Activated CD4-positive, alpha-beta T cell treated with anti-CD3 and anti-CD28 coated beads for 36 hours (primary cell): ENCODE measurements around the gene ALCAM. TPM values are rescaled to one million over a fixed set of nuclear protein-coding genes. Genes with fewer than 3 reads are reported as not detected.
"Not testable (repeated sequence)": the region's sequence is repeated elsewhere in the genome, so short reads cannot be mapped to it uniquely, and the experiment has no call there.

Experiments
- ATAC-seq: fragments of 200-7000 bp; cut with Tn5 transposase; one replicate; pipeline ENCODE4 v1.10.0; 2021; ENCODE audit warnings: mild to moderate bottlenecking, moderate library complexity
- CTCF ChIA-PET: fragments of 350-600 bp; sonication (Branson Sonifier 250); formaldehyde crosslinking; loops from one replicate; lab custom pipeline; 2021; ENCODE audit warnings: antibody characterized with exemption; lab: Charles Lee
- POLR2A ChIA-PET: fragments of 350-600 bp; sonication (Branson Sonifier 250); formaldehyde crosslinking; loops from one replicate; lab custom pipeline; 2021; ENCODE audit warnings: antibody characterized with exemption, inconsistent platforms; lab: Charles Lee
- DNase-seq: peaks from one replicate; pipeline ENCODE4 v3.0.0-alpha.2; 2020
- H3K27ac Mint-ChIP-seq: one replicate; pipeline ENCODE4 v1.8.0; 2021; ENCODE audit warnings: mixed read lengths
- H3K27me3 Mint-ChIP-seq: one replicate; pipeline ENCODE4 v1.8.0; 2021; ENCODE audit warnings: mixed read lengths
- H3K36me3 Mint-ChIP-seq: one replicate; pipeline ENCODE4 v1.8.0; 2021; ENCODE audit warnings: low read depth, mixed read lengths
- H3K4me1 Mint-ChIP-seq: one replicate; pipeline ENCODE4 v1.8.0; 2021; ENCODE audit warnings: mixed read lengths
- H3K4me3 Mint-ChIP-seq: one replicate; pipeline ENCODE4 v1.8.0; 2021; ENCODE audit warnings: mild to moderate bottlenecking, moderate library complexity, mixed read lengths
- H3K9me3 Mint-ChIP-seq: one replicate; pipeline ENCODE4 v1.8.0; 2021; ENCODE audit warnings: low read depth, mixed read lengths
- intact Hi-C, 2 experiments: fragments of 100-400 bp; cut with DNase I in 1 of 2; cut with micrococcal nuclease in 1 of 2; formaldehyde crosslinking; loops; one replicate each; pipeline versions ENCODE4 v1.14.2 to v1.15.1; 2022 to 2024; cut with DNase I, micrococcal nuclease
- total RNA-seq, 2 experiments: library from RNA; stranded (reverse); gene quantifications; one replicate each; pipeline ENCODE4 v1.2.3, GENCODE V29; 2021

The ALCAM gene
- total RNA-seq, 2 experiments from 2014 or later = 22.0 TPM

DNA sequence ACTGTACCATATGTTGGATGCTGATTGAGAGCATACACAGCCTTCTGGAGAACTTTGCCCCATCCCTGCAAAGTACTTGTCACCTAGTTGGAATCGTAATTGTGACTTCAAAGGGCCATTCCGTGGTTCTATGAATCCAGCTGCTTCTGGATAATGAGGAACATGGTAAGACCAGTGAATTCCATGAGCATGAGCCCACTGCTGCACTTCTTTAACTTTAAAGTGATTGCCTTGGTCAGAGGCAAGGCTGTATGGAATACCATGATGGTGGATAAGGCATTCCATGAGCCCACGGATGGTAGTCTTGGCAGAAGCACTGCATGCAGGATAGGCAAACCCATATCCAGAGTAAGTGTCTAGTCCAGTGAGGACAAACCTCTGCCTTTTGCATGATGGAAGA, 235.6 kb downstream of the ALCAM start:
- POLR2A ChIA-PET, H3K4me1 Mint-ChIP-seq, H3K36me3 Mint-ChIP-seq, H3K9me3 Mint-ChIP-seq, CTCF ChIA-PET, H3K27ac Mint-ChIP-seq, intact Hi-C loops, H3K27me3 Mint-ChIP-seq, ATAC-seq, H3K4me3 Mint-ChIP-seq, DNase-seq: not testable (repeated sequence)

- H3K27ac Mint-ChIP-seq, CTCF ChIA-PET, H3K4me3 Mint-ChIP-seq, H3K9me3 Mint-ChIP-seq, H3K36me3 Mint-ChIP-seq, intact Hi-C loops, ATAC-seq, H3K27me3 Mint-ChIP-seq, H3K4me1 Mint-ChIP-seq, POLR2A ChIA-PET, DNase-seq: not testable (repeated sequence)
Measured at GRCh38 chr3:105603516-105603915, 236.8 kb downstream of the ALCAM start.

DNA sequence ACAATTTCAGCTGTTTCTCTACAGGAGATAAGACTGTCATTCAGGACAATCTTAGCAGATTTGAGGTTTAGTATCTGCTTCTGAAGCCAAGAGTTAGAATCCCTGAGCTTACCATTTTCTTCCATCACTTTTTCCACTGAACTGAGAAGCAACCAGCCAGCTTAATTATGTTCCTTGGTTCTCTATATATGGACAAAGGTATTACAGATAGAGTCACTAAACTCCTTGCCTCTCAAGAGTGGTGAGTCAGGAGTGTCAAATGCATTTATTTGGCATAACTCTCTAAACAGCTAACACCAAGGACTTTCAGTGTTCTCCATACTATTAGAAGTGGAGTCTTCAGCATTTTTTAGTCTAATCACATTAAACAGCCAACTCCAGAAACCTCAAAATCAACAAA, 239.3 kb downstream of the ALCAM start:
- H3K4me3 Mint-ChIP-seq = no peak overlapping the region
- intact Hi-C loops = no loop called here
- ChIA-PET CTCF (no interaction called here), POLR2A (no interaction called here)
- DNase-seq = no peak
- H3K27ac Mint-ChIP-seq = no peak overlapping the region
- H3K9me3 Mint-ChIP-seq = no peaks in the 10 kb centered on the region
- ATAC-seq = no peak
- H3K36me3 Mint-ChIP-seq = no peaks in the 10 kb centered on the region
- no peaks in the 10 kb centered on the region for H3K4me1 Mint-ChIP-seq
- H3K27me3 Mint-ChIP-seq = peaks cover 3% of the 10 kb centered on the region

- POLR2A ChIA-PET = no interaction called here
- CTCF ChIA-PET = no interaction called here
Measured at GRCh38 chr3:105608623-105609022, 241.9 kb downstream of the ALCAM start.

DNA sequence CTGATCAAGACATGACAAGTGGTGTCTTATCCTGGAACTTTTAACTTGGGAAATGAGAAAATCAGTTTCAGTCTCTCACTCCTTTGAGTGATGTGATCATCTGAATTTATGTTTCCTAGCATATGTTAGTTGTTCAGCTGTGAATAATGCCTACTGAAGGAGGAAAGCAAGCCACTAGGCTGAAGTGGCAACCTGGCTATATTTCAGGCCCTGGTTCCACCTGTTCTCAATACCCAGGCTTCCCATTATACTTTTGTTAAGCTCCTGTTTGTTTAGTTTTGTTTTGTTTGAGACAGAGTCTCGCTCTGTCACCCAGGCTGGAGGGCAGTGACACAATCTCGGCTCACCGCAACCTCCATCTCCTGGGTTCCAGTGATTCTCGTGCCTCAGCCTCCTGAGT, 243.8 kb downstream of the ALCAM start:
- ATAC-seq (no peak), DNase-seq (no peak)
- H3K27ac Mint-ChIP-seq = no peak overlapping the region
- CTCF ChIA-PET = no interaction called here
- no peak overlapping the region for H3K4me3 Mint-ChIP-seq
- intact Hi-C loops = no loop called here
- no peaks in the 10 kb centered on the region for H3K36me3 Mint-ChIP-seq
- POLR2A ChIA-PET = no interaction called here
- H3K9me3 Mint-ChIP-seq = no peaks in the 10 kb centered on the region
- no peaks in the 10 kb centered on the region for H3K4me1 Mint-ChIP-seq
- peaks cover 7% of the 10 kb centered on the region for H3K27me3 Mint-ChIP-seq

More at GRCh38 chr3:105608623-105609022, 241.9 kb downstream of the ALCAM start:
- no peak for DNase-seq
- Mint-ChIP-seq H3K9me3 (no peaks in the 10 kb centered on the region), H3K27ac (no peak overlapping the region), H3K4me1 (no peaks in the 10 kb centered on the region), H3K4me3 (no peak overlapping the region), H3K36me3 (no peaks in the 10 kb centered on the region), H3K27me3 (peaks cover 3% of the 10 kb centered on the region)
- ATAC-seq = no peak
- intact Hi-C loops = no loop called here

GRCh38 chr3:105611304-105612192, 244.8 kb downstream of the ALCAM start:
- Mint-ChIP-seq H3K27ac (no peak overlapping the region), H3K4me1 (no peaks in the 10 kb centered on the region), H3K9me3 (no peaks in the 10 kb centered on the region), H3K4me3 (no peak overlapping the region), H3K27me3 (peaks cover 7% of the 10 kb centered on the region), H3K36me3 (no peaks in the 10 kb centered on the region)
- DNase-seq = no peak
- no peak for ATAC-seq
- ChIA-PET POLR2A (no interaction called here), CTCF (no interaction called here)
- intact Hi-C loops = no loop called here

- no peak overlapping the region for H3K4me3 Mint-ChIP-seq
- DNase-seq (no peak), ATAC-seq (no peak)
- H3K9me3 Mint-ChIP-seq = no peaks in the 10 kb centered on the region
- H3K27me3 Mint-ChIP-seq = peaks cover 7% of the 10 kb centered on the region
- H3K4me1 Mint-ChIP-seq = no peaks in the 10 kb centered on the region
- POLR2A ChIA-PET = no interaction called here
- no peaks in the 10 kb centered on the region for H3K36me3 Mint-ChIP-seq
- CTCF ChIA-PET = interaction anchor here (1.0 kb wide), 1 partner anchor 26 kb away, joined by 3 read pairs; no protein-coding TSS in a partner anchor
- no peak overlapping the region for H3K27ac Mint-ChIP-seq
- intact Hi-C loops = no loop called here
Measured at GRCh38 chr3:105613120-105613519, 246.4 kb downstream of the ALCAM start.

DNA sequence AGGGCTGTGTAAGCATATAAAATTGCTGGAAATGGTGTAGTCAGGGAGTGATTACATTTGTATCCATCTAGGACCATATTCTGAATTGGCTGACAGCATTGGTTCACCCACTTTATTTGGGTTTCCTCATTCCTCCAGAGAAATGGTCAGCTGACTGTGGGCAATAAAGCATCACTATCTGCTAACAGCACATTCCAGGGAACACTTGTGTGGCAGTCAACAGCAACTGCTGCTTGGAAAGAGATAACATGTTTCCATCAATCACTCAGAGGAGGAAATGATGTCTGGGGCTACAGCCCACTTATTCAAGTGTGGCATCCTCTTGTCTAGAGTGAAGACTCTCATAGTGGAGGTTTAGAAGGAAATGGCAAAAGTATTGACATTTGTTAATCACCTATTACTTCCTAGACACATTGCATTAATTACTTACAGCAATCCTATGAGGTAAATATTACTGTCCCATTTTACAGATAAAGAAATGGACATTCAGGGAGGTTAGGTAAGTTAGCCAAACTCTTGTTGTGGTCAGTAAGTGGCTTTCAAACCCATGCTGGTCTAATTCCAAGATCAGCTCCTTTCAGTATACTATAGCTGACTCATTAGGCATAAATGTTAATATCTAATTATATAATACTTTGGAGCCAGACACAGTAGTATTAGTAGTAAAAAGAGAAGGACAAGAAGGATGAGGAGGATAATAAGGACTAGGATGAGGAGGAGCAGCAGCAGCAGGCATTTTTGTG, 247.8 kb downstream of the ALCAM start:
- H3K27me3 Mint-ChIP-seq = peaks cover 4% of the 10 kb centered on the region
- H3K27ac Mint-ChIP-seq = no peak overlapping the region
- H3K36me3 Mint-ChIP-seq = no peaks in the 10 kb centered on the region
- H3K4me3 Mint-ChIP-seq = no peak overlapping the region
- POLR2A ChIA-PET = no interaction called here
- intact Hi-C loops = no loop called here
- DNase-seq = no peak
- H3K4me1 Mint-ChIP-seq = no peaks in the 10 kb centered on the region
- no peaks in the 10 kb centered on the region for H3K9me3 Mint-ChIP-seq
- CTCF ChIA-PET = interaction anchor here (1.3 kb wide), 1 partner anchor 98 kb away, joined by 3 read pairs; no protein-coding TSS in a partner anchor
- no peak for ATAC-seq

DNA sequence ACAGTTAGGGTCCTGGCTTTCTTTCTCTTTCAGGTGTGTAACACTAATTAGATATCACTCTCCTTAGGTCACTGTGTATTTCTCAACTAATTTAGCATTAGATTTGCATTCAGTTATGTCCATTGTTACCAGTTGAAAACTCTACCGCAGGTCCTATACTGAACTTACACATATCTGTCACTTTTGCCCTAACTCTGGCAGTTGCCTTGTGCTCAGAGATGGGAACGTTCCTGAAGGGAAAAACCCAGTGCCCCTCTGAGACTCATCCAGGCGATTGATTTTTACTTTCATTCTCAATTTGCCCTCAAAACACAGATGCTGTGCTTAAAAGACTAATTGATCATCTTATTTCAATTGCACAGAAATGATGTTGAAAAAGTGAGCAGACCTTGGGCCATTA, 249.1 kb downstream of the ALCAM start:
- no peaks in the 10 kb centered on the region for H3K9me3 Mint-ChIP-seq
- POLR2A ChIA-PET = no interaction called here
- H3K36me3 Mint-ChIP-seq = no peaks in the 10 kb centered on the region
- H3K27me3 Mint-ChIP-seq = peaks cover 4% of the 10 kb centered on the region
- H3K4me1 Mint-ChIP-seq = no peaks in the 10 kb centered on the region
- DNase-seq (no peak), ATAC-seq (no peak)
- no peak overlapping the region for H3K4me3 Mint-ChIP-seq
- intact Hi-C loops = no loop called here
- CTCF ChIA-PET = interaction anchor here (1.3 kb wide), 1 partner anchor 99 kb away, joined by 3 read pairs; no protein-coding TSS in a partner anchor
- no peak overlapping the region for H3K27ac Mint-ChIP-seq

GRCh38 chr3:105616374-105617121, 249.8 kb downstream of the ALCAM start:
- H3K4me1 Mint-ChIP-seq = no peaks in the 10 kb centered on the region
- no peak for DNase-seq
- H3K27ac Mint-ChIP-seq = no peak overlapping the region
- H3K36me3 Mint-ChIP-seq = no peaks in the 10 kb centered on the region
- H3K4me3 Mint-ChIP-seq = no peak overlapping the region
- ATAC-seq = no peak
- CTCF ChIA-PET = no interaction called here
- no peaks in the 10 kb centered on the region for H3K9me3 Mint-ChIP-seq
- peaks cover 4% of the 10 kb centered on the region for H3K27me3 Mint-ChIP-seq
- intact Hi-C loops = no loop called here
- POLR2A ChIA-PET = no interaction called here

- no peak for ATAC-seq
- Mint-ChIP-seq H3K36me3 (no peaks in the 10 kb centered on the region), H3K4me1 (no peaks in the 10 kb centered on the region), H3K9me3 (no peaks in the 10 kb centered on the region), H3K4me3 (no peak overlapping the region), H3K27ac (no peak overlapping the region), H3K27me3 (peaks cover 4% of the 10 kb centered on the region)
- intact Hi-C loops = no loop called here
- CTCF ChIA-PET = interaction anchor here (1.0 kb wide), 1 partner anchor 16 kb away, joined by 3 read pairs; no protein-coding TSS in a partner anchor
- POLR2A ChIA-PET = no interaction called here
- DNase-seq = no peak
Measured at GRCh38 chr3:105618556-105618955, 251.8 kb downstream of the ALCAM start.
